Measurements from ENCODE around the gene ZNF692.
A peak's percentile ranks its signal among the peaks of the same experiment; 100 is the strongest.

Gene ZNF692

GRCh38 chr1:248853663-248854375 lies 5.1 kb downstream of the ZNF692 start:
- H3K4me3 ChIP-seq (ENCODE audit: low read length) = no peak overlapping the region
- no peak for DNase-seq (ENCODE audit: low read depth)
- no peak for TF ChIP-seq CTCF (conservative IDR thresholded peaks at IDR 0.05; ENCODE audit: low read length)

- peak; percentile 88 for DNase-seq (ENCODE audit: low read depth)
- no peak for TF ChIP-seq CTCF (conservative IDR thresholded peaks at IDR 0.05; ENCODE audit: low read length)
- no peak overlapping the region for H3K4me3 ChIP-seq (ENCODE audit: low read length)
Observed at GRCh38 chr1:248852481-248853405, 6.1 kb downstream of the ZNF692 start.

GRCh38 chr1:248851390-248851789 lies 7.5 kb downstream of the ZNF692 start:
- DNase-seq (ENCODE audit: low read depth) = no peak
- H3K4me3 ChIP-seq (ENCODE audit: low read length) = no peak overlapping the region
- no peak for TF ChIP-seq CTCF (conservative IDR thresholded peaks at IDR 0.05; ENCODE audit: low read length)

GRCh38 chr1:248850536-248851251 lies 8.2 kb downstream of the ZNF692 start:
- TF ChIP-seq CTCF (conservative IDR thresholded peaks at IDR 0.05; ENCODE audit: low read length) = no peak
- no peak overlapping the region for H3K4me3 ChIP-seq (ENCODE audit: low read length)
- DNase-seq (ENCODE audit: low read depth) = no peak

GRCh38 chr1:248850124-248850523 lies 8.8 kb downstream of the ZNF692 start:
- no peak for DNase-seq (ENCODE audit: low read depth)
- H3K4me3 ChIP-seq (ENCODE audit: low read length) = no peak overlapping the region
- no peak for TF ChIP-seq CTCF (conservative IDR thresholded peaks at IDR 0.05; ENCODE audit: low read length)

GRCh38 chr1:248849637-248850036 lies 9.2 kb downstream of the ZNF692 start:
- DNase-seq (ENCODE audit: low read depth) = no peak
- TF ChIP-seq CTCF (conservative IDR thresholded peaks at IDR 0.05; ENCODE audit: low read length) = no peak
- H3K4me3 ChIP-seq (ENCODE audit: low read length) = no peak overlapping the region

Data from AG10803 (cell line).